Peyer's patch (tissue), 4 donors: ENCODE data around the gene DNAJB6.

Experiments
- CTCF ChIP-seq, 6 experiments: fragments of 450-650 bp in 4 of 6; fragments of 200-600 bp in 2 of 6; sonication (generic) in 1 of 6; IDR thresholded peaks; one replicate each; pipeline ENCODE4 v1.5.1; 2017 to 2019; ENCODE audit warnings: antibody characterized with exemption in 6 of 6, mild to moderate bottlenecking in 3 of 6, moderate library complexity in 1 of 6
- POLR2A ChIP-seq, 2 donors: fragments of 450-650 bp; IDR thresholded peaks; one replicate each; pipeline ENCODE4 v1.5.1; 2017; ENCODE audit warnings: antibody characterized with exemption in 2 of 2, mild to moderate bottlenecking in 2 of 2, moderate library complexity in 2 of 2

DNA sequence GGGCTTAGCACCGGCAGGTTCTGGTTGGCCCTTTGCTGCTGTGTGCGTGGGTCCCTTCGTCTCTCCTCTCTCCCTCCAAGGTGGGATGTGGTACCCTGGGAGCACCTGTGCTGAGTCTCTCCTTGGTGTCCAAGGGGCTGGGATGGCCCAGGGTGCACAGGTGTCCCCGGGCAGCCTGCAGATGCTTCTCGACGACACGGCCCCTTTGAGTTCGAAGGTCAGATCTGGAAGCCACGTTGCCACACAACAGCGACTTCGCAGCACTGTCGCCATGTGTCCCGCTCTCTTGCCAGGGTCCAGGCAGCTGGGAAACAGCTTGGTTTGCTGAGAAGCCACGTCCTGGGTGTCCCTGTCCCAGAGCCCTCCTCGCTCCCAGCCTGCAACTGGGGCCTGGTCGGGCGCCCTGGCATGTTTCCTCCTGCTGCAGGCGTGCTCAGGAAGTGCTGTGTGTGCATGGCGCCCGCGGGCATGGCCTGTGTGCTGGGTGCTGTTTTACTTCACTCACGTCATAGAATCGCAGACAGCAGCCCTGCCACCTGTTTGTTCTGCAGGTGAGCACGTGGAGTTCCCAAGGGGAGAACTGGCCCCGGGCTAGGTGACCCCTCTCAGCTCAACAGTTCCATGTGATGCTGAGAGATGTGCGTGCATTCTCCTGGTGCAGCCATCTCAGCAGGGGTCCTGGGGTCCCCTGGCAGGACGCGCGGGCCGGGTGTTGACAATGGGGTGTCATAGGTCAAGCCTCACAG is 70.9 kb downstream of the DNAJB6 start:
- no peak for TF ChIP-seq POLR2A (IDR thresholded peaks at IDR 0.05)
- no peak for TF ChIP-seq CTCF (IDR thresholded peaks at IDR 0.05)
